ENCODE data around the gene GSX1.

Gene GSX1

GRCh38 chr13:27839809-27840467 lies 47.7 kb downstream of the GSX1 start:
- no peak for DNase-seq (ENCODE audit: low read depth)
- no peak overlapping the region for H3K4me3 ChIP-seq (ENCODE audit: control insufficient read depth, low read depth, low read length)
- TF ChIP-seq CTCF (IDR thresholded peaks at IDR 0.05; ENCODE audit: control insufficient read depth, insufficient read depth, low read depth, low read length, missing control alignments), result no peak

GRCh38 chr13:27842571-27842970 lies 50.3 kb downstream of the GSX1 start:
- TF ChIP-seq CTCF (IDR thresholded peaks at IDR 0.05; ENCODE audit: control insufficient read depth, insufficient read depth, low read depth, low read length, missing control alignments), result no peak
- DNase-seq (ENCODE audit: low read depth), result no peak
- H3K4me3 ChIP-seq (ENCODE audit: control insufficient read depth, low read depth, low read length), result no peak overlapping the region

All from AG09309 (cell line).